GM12872 (cell line): ENCODE results near the gene CBLN3.

Experiments used
- TF ChIP-seq, protein P1 (sequence below): IDR thresholded peaks from 3 replicates; pipeline ENCODE4 v1.5.1; 2011; ENCODE audit warnings: low read depth, mild to moderate bottlenecking, low read length, moderate library complexity; ENCODE audit not compliant: insufficient read depth

The CBLN3 gene

DNA sequence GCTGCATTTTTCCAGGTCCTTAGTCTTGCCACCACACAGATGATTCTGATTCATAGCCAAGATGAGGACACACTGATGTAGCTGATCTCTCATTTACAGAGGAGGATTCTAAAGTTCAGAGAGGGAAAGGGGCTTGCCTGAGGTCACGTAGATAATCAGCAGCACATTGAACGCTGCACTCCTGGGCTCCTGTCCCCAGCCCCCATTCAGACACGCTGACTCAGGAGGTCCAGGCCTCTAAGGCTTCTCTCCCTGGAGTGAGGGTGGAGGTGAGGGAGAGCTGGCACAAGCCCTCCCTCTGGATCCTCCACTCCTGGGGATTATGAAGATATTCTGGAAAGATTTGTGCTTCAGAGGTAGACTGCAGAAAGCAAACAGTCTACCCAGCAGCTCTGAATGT lies 51.1 kb downstream of the CBLN3 start:
- TF ChIP-seq, protein P1, sequence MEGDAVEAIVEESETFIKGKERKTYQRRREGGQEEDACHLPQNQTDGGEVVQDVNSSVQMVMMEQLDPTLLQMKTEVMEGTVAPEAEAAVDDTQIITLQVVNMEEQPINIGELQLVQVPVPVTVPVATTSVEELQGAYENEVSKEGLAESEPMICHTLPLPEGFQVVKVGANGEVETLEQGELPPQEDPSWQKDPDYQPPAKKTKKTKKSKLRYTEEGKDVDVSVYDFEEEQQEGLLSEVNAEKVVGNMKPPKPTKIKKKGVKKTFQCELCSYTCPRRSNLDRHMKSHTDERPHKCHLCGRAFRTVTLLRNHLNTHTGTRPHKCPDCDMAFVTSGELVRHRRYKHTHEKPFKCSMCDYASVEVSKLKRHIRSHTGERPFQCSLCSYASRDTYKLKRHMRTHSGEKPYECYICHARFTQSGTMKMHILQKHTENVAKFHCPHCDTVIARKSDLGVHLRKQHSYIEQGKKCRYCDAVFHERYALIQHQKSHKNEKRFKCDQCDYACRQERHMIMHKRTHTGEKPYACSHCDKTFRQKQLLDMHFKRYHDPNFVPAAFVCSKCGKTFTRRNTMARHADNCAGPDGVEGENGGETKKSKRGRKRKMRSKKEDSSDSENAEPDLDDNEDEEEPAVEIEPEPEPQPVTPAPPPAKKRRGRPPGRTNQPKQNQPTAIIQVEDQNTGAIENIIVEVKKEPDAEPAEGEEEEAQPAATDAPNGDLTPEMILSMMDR: no peak

DNA sequence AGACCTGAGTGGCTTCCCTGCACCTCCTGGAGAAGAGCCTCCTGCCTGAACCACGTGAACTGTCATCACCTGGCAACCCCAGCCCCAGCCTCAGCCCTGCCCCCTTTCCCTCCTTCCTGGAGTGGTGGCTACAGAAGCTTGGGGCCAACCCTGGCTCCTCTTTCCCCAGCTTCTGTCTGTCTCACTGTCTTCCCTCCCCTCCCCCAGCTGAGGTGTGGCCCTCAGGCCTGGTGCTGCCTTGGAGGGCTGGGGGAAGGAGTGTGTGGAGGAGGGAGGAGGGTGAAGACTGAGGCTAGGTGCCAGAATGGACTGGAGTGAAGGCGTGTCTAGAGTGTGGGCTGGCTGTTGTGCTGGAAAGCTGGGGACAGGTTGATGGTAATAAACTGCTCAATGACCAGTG lies 51.8 kb downstream of the CBLN3 start:
- TF ChIP-seq, protein P1: no peak

DNA sequence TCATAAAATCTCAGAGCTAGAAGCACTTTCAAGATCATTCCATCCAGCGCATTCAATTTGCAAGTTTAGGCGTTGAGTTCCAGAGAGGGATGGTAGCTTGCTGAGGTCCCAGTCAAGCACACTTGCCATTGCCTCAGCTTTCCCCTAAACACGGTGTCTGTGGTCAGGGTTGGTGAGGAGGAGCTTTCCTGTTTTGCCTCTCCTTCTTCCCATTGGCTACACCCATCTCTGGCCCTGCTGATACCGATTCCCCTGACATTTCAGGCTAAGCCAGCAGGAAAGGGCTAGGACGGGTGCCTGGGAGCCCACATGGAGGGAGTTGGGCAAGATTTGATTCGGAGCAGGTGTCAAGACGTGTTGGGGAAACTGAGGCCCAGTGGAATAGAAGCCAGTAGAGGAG lies 52.3 kb downstream of the CBLN3 start:
- TF ChIP-seq, protein P1: no peak
